OCI-LY1 (cell line): ENCODE results near the gene PRSS33.

Experiments
- CTCF ChIP-seq: fragments of 200-600 bp; sonication (generic), shearing (Covaris generic); IDR thresholded peaks from 2 replicates; pipeline ENCODE4 v1.5.1; 2017; ENCODE audit warnings: mild to moderate bottlenecking, antibody characterized with exemption, low read length, moderate library complexity, mixed read lengths
- EZH2 ChIP-seq: fragments of 200-600 bp; sonication (generic), shearing (Covaris generic); IDR thresholded peaks from 2 replicates; pipeline ENCODE4 v1.8.0; 2017; ENCODE audit warnings: borderline replicate concordance, mixed run types, mild to moderate bottlenecking, antibody characterized with exemption, low read length, moderate library complexity, mixed read lengths

- TF ChIP-seq EZH2 (no peak), CTCF (no peak)
Measured at GRCh38 chr16:2737238-2737605, 50.1 kb downstream of the PRSS33 start.
